ENCODE data around the gene C2orf49. TPM values are rescaled to one million over a fixed set of nuclear protein-coding genes. Genes with fewer than 3 reads are reported as not detected.

C2orf49 gene
- total RNA-seq (2022; extraction: Qiagen RNA extraction; ENCODE audit: low read depth), result 13.2 to 17.3 TPM (median 15.1 TPM) in 5 replicates

GRCh38 chr2:105337122-105338019 lies at the start of gene C2orf49:
Gene C2orf49 (plus strand): TSS chr2:105337540. CDS start chr2:105337588, 48 bp downstream.

DNA sequence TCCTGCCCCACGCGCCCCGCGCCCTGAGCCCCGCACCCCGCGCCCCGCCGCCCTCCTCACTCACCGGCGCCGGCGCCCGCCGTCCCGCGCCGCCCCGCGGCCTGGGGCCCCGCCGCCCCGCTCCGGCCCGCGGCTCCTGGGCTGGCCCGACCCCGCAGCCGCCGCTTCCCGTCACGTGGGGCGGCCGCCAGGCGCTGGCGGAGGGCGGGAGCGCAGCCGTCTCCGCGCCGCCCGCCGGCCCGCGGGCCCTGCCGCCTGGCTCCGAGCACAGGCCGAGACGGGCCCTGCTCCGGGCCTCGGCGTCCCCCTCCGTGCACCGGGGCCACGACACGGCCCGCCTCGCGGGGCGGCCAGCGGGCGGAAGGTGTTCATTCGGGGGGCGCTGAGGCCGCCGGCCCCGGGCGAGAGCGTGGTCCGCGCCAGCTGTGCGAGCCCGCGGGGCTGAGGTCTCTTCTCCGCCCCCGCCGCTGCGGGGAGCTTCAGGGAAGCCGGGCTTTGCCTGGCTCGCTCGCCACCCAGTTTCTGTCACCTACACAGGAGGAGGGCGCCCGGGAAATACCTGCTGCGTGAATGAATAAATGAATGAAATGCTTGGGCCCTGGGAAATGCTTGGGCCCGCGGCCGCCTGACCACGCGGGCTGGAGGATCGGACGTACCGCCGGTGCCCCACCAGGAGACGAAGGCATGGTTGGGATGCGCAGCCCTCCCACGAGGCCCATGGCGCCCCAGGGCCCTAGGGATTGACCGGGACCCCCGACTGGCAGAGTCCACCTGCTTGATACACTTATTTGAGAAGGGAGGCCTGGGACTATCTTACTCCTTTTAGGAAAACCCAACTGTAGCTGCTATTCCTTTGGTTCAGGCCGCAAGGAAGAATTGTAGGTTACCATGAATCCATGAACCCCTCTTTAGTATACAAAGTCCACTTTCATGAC lies 7.5 kb upstream of the C2orf49 start, which contains the start of gene TGFBRAP1:
TGFBRAP1 (minus strand) TSS at position 175 of the 935 bp plus-strand sequence. CDS start 21,434 bp downstream, outside the sequence.

GRCh38 chr2:105398336-105399206 lies 61.2 kb downstream of the C2orf49 start, which contains the start of gene FHL2:
Gene FHL2 (minus strand): TSS chr2:105399051. CDS start chr2:105386516, 12,535 bp downstream.

Other genes with a start within 250 kb of the C2orf49 start
- gene GPR45, start 95.8 kb upstream of the C2orf49 start, total RNA-seq (2022; extraction: Qiagen RNA extraction; ENCODE audit: low read depth), result not detected in 5 replicates
- 16.3 to 19.3 TPM (median 18.3 TPM) in 5 replicates for gene TGFBRAP1, start 7.8 kb upstream of the C2orf49 start, total RNA-seq (2022; extraction: Qiagen RNA extraction; ENCODE audit: low read depth)
- 70.6 to 81.8 TPM (median 79.9 TPM) in 5 replicates for gene FHL2, start 61.5 kb downstream of the C2orf49 start, total RNA-seq (2022; extraction: Qiagen RNA extraction; ENCODE audit: low read depth)